HepG2 (cell line): ENCODE measurements around the gene ISG20L2. TPM values are rescaled to one million over a fixed set of nuclear protein-coding genes. Genes with fewer than 3 reads are reported as not detected.
A peak's percentile ranks its signal among the peaks of the same experiment; 100 is the strongest.

Source experiments
- ADNP ChIP-seq: sonication (generic); formaldehyde crosslinking; IDR thresholded peaks from 2 replicates; pipeline ENCODE4 v1.4.0; 2020; ENCODE audit warnings: missing genetic modification reagents
- DPF2 ChIP-seq: sonication (generic); formaldehyde crosslinking; IDR thresholded peaks from 2 replicates; pipeline ENCODE4 v1.4.0; 2020; ENCODE audit warnings: mild to moderate bottlenecking, low read depth, missing genetic modification reagents, borderline replicate concordance
- EZH2 ChIP-seq: conservative IDR thresholded peaks from 2 replicates; pipeline ENCODE4 v1.6.1; 2012; ENCODE audit warnings: mild to moderate bottlenecking, low read depth, low read length, moderate library complexity
- FOXP1 ChIP-seq, 2 experiments: fragments of 450-650 bp in 1 of 2; IDR thresholded peaks; 2 replicates each; pipeline ENCODE4 v1.6.1; 2017 to 2018; ENCODE audit warnings: antibody characterized with exemption in 1 of 2
- PAWR ChIP-seq: sonication (generic); formaldehyde crosslinking; IDR thresholded peaks from 2 replicates; pipeline ENCODE4 v1.4.0; 2020; ENCODE audit warnings: missing genetic modification reagents, mild to moderate bottlenecking, borderline replicate concordance
- RARG ChIP-seq: sonication (generic); formaldehyde crosslinking; IDR thresholded peaks from 2 replicates; pipeline ENCODE4 v1.4.0; 2020; ENCODE audit warnings: low read depth, mild to moderate bottlenecking, missing genetic modification reagents
- TRIM22 ChIP-seq: fragments of 450-650 bp; IDR thresholded peaks from 2 replicates; pipeline ENCODE4 v1.6.1; 2017
- ZBTB34 ChIP-seq: sonication (generic); formaldehyde crosslinking; IDR thresholded peaks from 2 replicates; pipeline ENCODE4 v1.8.0; 2022; ENCODE audit warnings: mild to moderate bottlenecking, missing genetic modification reagents
- ZBTB40 ChIP-seq, 2 experiments: fragments of 450-650 bp in 1 of 2; sonication (generic) in 1 of 2; formaldehyde crosslinking in 1 of 2; IDR thresholded peaks; 2 replicates each; pipeline versions ENCODE4 v1.6.1 to v1.8.0; 2016 to 2022; ENCODE audit warnings: antibody characterized with exemption in 1 of 2, mild to moderate bottlenecking in 1 of 2, missing genetic modification reagents in 1 of 2
- ZC3H4 ChIP-seq: sonication (generic); formaldehyde crosslinking; IDR thresholded peaks from 2 replicates; pipeline ENCODE4 v1.4.0; 2020; ENCODE audit warnings: missing genetic modification reagents, borderline replicate concordance
- ZFP36L1 ChIP-seq: sonication (generic); formaldehyde crosslinking; IDR thresholded peaks from 2 replicates; pipeline ENCODE4 v1.8.0; 2022; ENCODE audit warnings: mild to moderate bottlenecking, missing genetic modification reagents, moderate library complexity
- ZNF180 ChIP-seq: sonication (generic); formaldehyde crosslinking; IDR thresholded peaks from 2 replicates; pipeline ENCODE4 v1.4.0; 2020; ENCODE audit warnings: low read depth, missing genetic modification reagents, borderline replicate concordance
- ZNF460 ChIP-seq: sonication (generic); formaldehyde crosslinking; IDR thresholded peaks from 2 replicates; pipeline ENCODE4 v1.5.1; 2020; ENCODE audit warnings: missing genetic modification reagents, mild to moderate bottlenecking, borderline replicate concordance
- ZNF563 ChIP-seq: sonication (generic); formaldehyde crosslinking; IDR thresholded peaks from 2 replicates; pipeline ENCODE4 v1.8.0; 2022; ENCODE audit warnings: mild to moderate bottlenecking, moderate library complexity, missing genetic modification reagents
- ZNF691 ChIP-seq: sonication (generic); formaldehyde crosslinking; IDR thresholded peaks from 2 replicates; pipeline ENCODE4 v1.4.0; 2020; ENCODE audit warnings: missing genetic modification reagents, low read depth, mild to moderate bottlenecking, borderline replicate concordance
- polyA plus RNA-seq, 8 experiments: library from polyadenylated mRNA; depleted of rRNA in 3 of 8; stranded (reverse) in 7 of 8; unstranded in 1 of 8; fragments of >200 nt; fragmentation: Illumina TruSeq in 4 of 8; extraction: Trizol in 4 of 8; gene quantifications; 2 replicates each; pipeline versions ENCODE4 v1.2.1 to v1.2.3, GENCODE V29; 2011 to 2016; ENCODE audit warnings: low read depth in 4 of 8, missing spikeins in 1 of 8, mixed read lengths in 1 of 8; ENCODE audit not compliant: insufficient read depth in 1 of 8
- total RNA-seq, 5 experiments: library from RNA; depleted of rRNA; stranded (reverse); fragments of >200 nt; fragmentation: Illumina TruSeq; extraction: Trizol; gene quantifications; 2 replicates each; pipeline ENCODE4 v1.2.3, GENCODE V29; 2016; ENCODE audit warnings: low read depth in 1 of 5

ISG20L2 gene
- total and polyA plus RNA-seq, 2 of the 13 experiments (the other 11 are each of a cell fraction or from before 2014, with no cell fraction given), result 19.8 to 21.3 TPM

GRCh38 chr1:156728599-156729462, at the start of gene ISG20L2 (continued):
- no peak for TF ChIP-seq ZBTB40 (IDR thresholded peaks at IDR 0.05)
- 0 out of 2 replicates have a peak, but pooled peaks have one; percentile 11 for TF ChIP-seq ZBTB40 (CRISPR knock-in tag; IDR thresholded peaks at IDR 0.05)
- no peak for TF ChIP-seq ZNF460 (CRISPR knock-in tag)
- TF ChIP-seq ZFP36L1, result no peak
- no peak for TF ChIP-seq TRIM22
- no peak for TF ChIP-seq ZC3H4 (CRISPR knock-in tag)
- TF ChIP-seq FOXP1 (IDR thresholded peaks at IDR 0.05), result no peak
- TF ChIP-seq FOXP1 (CRISPR knock-in tag; IDR thresholded peaks at IDR 0.05), result no peak
- no peak for TF ChIP-seq RARG (CRISPR knock-in tag)
- no peak for TF ChIP-seq ADNP
- TF ChIP-seq ZBTB34 (CRISPR knock-in tag), result no peak
- no peak for TF ChIP-seq DPF2 (CRISPR knock-in tag)
- no peak for TF ChIP-seq ZNF563 (CRISPR knock-in tag)
- no peak for TF ChIP-seq ZNF691 (CRISPR knock-in tag)
- TF ChIP-seq ZNF180 (CRISPR knock-in tag), result no peak
- no peak for TF ChIP-seq PAWR (CRISPR knock-in tag)
- TF ChIP-seq EZH2, result no peak
